GM12801 (cell line): ENCODE results near the gene P3R3URF.

Experiments used
- CTCF ChIP-seq: IDR thresholded peaks from one replicate; pipeline ENCODE4 v1.5.1; 2011; ENCODE audit warnings: control low read depth; ENCODE audit not compliant: insufficient read length; ENCODE audit errors: extremely low read depth

P3R3URF gene

GRCh38 chr1:46128344-46128743 is 47.9 kb downstream of the P3R3URF start:
- no peak for TF ChIP-seq CTCF
